ENCODE measurements around the gene IL32.

The IL32 gene

GRCh38 chr16:3084969-3085670, 19.7 kb downstream of the IL32 start:
- Histone ChIP-seq H3K27ac (ENCODE audit: low read depth, low read length, poor library complexity, severe bottlenecking) (no peak overlapping the region), H2AFZ (ENCODE audit: low read length) (no peak overlapping the region), H3K9ac (ENCODE audit: low read length) (no peak overlapping the region), H3K9me3 (ENCODE audit: low read length) (no peaks in the 10 kb centered on the region), H3K79me2 (ENCODE audit: insufficient read depth, low read length) (no peaks in the 10 kb centered on the region), H3K4me1 (ENCODE audit: insufficient read depth, low read length, severe bottlenecking) (no peaks in the 10 kb centered on the region), H4K20me1 (ENCODE audit: insufficient read depth, low read length) (no peaks in the 10 kb centered on the region), H3F3A (ENCODE audit: insufficient read depth, low read length) (no peaks in the 10 kb centered on the region), H3K36me3 (ENCODE audit: insufficient read depth, low read length) (no peaks in the 10 kb centered on the region), H3K4me2 (ENCODE audit: low read length) (no peak overlapping the region), H3K27me3 (ENCODE audit: insufficient read depth, low read length) (0 out of 2 replicates have a peak, but pooled peaks cover 5% of the 10 kb centered on the region), H3K9me2 (ENCODE audit: low read depth, low read length) (no peaks in the 10 kb centered on the region), H3K4me3 (ENCODE audit: low read depth, low read length, poor library complexity, severe bottlenecking) (no peak overlapping the region)
- TF ChIP-seq, protein P1, sequence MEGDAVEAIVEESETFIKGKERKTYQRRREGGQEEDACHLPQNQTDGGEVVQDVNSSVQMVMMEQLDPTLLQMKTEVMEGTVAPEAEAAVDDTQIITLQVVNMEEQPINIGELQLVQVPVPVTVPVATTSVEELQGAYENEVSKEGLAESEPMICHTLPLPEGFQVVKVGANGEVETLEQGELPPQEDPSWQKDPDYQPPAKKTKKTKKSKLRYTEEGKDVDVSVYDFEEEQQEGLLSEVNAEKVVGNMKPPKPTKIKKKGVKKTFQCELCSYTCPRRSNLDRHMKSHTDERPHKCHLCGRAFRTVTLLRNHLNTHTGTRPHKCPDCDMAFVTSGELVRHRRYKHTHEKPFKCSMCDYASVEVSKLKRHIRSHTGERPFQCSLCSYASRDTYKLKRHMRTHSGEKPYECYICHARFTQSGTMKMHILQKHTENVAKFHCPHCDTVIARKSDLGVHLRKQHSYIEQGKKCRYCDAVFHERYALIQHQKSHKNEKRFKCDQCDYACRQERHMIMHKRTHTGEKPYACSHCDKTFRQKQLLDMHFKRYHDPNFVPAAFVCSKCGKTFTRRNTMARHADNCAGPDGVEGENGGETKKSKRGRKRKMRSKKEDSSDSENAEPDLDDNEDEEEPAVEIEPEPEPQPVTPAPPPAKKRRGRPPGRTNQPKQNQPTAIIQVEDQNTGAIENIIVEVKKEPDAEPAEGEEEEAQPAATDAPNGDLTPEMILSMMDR (IDR thresholded peaks at IDR 0.05; ENCODE audit: low read length), result no peak
- TF ChIP-seq EZH2 (IDR thresholded peaks at IDR 0.05; ENCODE audit: borderline replicate concordance, low read length), result no peak

DNA sequence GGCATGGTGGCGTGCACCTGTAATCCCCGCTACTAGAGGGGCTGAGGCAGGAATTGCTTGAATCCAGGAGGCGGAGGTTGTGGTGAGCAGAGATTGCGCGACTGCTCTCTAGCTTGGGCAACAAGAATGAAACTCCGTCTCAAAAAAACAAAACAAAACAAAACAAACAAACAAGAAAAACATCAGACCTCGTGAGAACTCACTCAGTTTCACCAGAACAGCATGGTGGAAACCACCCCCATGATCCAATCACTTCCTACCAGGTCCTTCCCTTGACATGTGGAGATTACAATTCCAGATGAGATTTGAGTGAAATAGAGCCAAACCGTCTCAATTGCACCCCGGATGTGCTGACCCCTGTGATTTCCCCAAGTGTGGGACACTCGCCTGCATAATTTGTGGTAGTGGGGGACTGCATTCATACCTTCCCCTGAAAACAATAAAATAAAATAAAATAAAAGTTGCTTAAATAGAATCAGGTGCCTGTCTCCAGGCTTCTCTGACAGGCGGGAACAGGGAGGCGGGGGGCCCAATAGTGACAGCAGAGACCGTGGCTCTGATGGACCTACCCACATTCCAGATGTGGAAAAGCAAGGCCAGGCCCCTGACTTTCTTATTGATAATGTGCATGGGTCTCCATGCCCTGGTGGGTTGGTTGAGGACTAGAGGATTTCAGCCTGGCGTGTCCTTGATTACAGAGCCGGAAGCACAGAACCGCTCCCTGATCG, 20.6 kb downstream of the IL32 start:
- Histone ChIP-seq H2AFZ (ENCODE audit: low read length) (no peak overlapping the region), H3K4me3 (ENCODE audit: low read depth, low read length, poor library complexity, severe bottlenecking) (no peak overlapping the region), H3F3A (ENCODE audit: insufficient read depth, low read length) (no peaks in the 10 kb centered on the region), H3K9me2 (ENCODE audit: low read depth, low read length) (no peaks in the 10 kb centered on the region), H3K27ac (ENCODE audit: low read depth, low read length, poor library complexity, severe bottlenecking) (no peak overlapping the region), H3K27me3 (ENCODE audit: insufficient read depth, low read length) (0 out of 2 replicates have a peak, but pooled peaks cover 5% of the 10 kb centered on the region), H3K36me3 (ENCODE audit: insufficient read depth, low read length) (no peaks in the 10 kb centered on the region), H3K4me1 (ENCODE audit: insufficient read depth, low read length, severe bottlenecking) (no peaks in the 10 kb centered on the region), H3K4me2 (ENCODE audit: low read length) (no peak overlapping the region), H3K9ac (ENCODE audit: low read length) (no peak overlapping the region), H4K20me1 (ENCODE audit: insufficient read depth, low read length) (no peaks in the 10 kb centered on the region), H3K79me2 (ENCODE audit: insufficient read depth, low read length) (no peaks in the 10 kb centered on the region), H3K9me3 (ENCODE audit: low read length) (no peaks in the 10 kb centered on the region)
- no peak for TF ChIP-seq EZH2 (IDR thresholded peaks at IDR 0.05; ENCODE audit: borderline replicate concordance, low read length)
- TF ChIP-seq, protein P1 (IDR thresholded peaks at IDR 0.05; ENCODE audit: low read length), result no peak

GRCh38 chr16:3086596-3087242, 21.3 kb downstream of the IL32 start:
- Histone ChIP-seq H3K27ac (ENCODE audit: low read depth, low read length, poor library complexity, severe bottlenecking) (no peak overlapping the region), H4K20me1 (ENCODE audit: insufficient read depth, low read length) (no peaks in the 10 kb centered on the region), H3K79me2 (ENCODE audit: insufficient read depth, low read length) (no peaks in the 10 kb centered on the region), H3F3A (ENCODE audit: insufficient read depth, low read length) (no peaks in the 10 kb centered on the region), H3K36me3 (ENCODE audit: insufficient read depth, low read length) (no peaks in the 10 kb centered on the region), H3K27me3 (ENCODE audit: insufficient read depth, low read length) (0 out of 2 replicates have a peak, but pooled peaks cover 5% of the 10 kb centered on the region), H3K9ac (ENCODE audit: low read length) (no peak overlapping the region), H3K4me3 (ENCODE audit: low read depth, low read length, poor library complexity, severe bottlenecking) (no peak overlapping the region), H3K9me2 (ENCODE audit: low read depth, low read length) (no peaks in the 10 kb centered on the region), H2AFZ (ENCODE audit: low read length) (no peak overlapping the region), H3K4me2 (ENCODE audit: low read length) (no peak overlapping the region), H3K4me1 (ENCODE audit: insufficient read depth, low read length, severe bottlenecking) (no peaks in the 10 kb centered on the region), H3K9me3 (ENCODE audit: low read length) (no peaks in the 10 kb centered on the region)
- no peak for TF ChIP-seq EZH2 (IDR thresholded peaks at IDR 0.05; ENCODE audit: borderline replicate concordance, low read length)
- TF ChIP-seq, protein P1 (IDR thresholded peaks at IDR 0.05; ENCODE audit: low read length), result no peak
